Measurements from ENCODE around the gene FILIP1.

Gene FILIP1

DNA sequence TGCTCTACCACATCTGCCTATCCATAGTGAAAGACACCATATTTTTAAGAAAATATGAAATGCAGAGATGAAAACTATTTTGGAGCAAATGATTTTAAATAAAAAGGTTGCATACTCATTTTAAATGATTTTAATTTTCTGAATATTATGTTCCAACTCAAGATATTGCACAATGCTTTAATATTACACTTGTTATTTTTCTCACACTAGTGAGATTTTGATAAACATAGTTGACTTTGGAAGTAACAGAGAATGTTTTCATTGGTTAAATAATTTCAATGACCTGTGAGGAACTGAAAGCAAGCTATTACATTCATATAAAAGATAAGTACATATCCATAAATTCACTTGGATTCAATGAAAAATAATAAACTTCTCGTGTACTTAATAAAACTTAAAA lies 201.9 kb downstream of the FILIP1 start:
- DNase-seq (ENCODE audit: low read depth) = no peak

- DNase-seq (ENCODE audit: low read depth) = no peak
Measured at GRCh38 chr6:75291331-75291730, 202.3 kb downstream of the FILIP1 start.

DNA sequence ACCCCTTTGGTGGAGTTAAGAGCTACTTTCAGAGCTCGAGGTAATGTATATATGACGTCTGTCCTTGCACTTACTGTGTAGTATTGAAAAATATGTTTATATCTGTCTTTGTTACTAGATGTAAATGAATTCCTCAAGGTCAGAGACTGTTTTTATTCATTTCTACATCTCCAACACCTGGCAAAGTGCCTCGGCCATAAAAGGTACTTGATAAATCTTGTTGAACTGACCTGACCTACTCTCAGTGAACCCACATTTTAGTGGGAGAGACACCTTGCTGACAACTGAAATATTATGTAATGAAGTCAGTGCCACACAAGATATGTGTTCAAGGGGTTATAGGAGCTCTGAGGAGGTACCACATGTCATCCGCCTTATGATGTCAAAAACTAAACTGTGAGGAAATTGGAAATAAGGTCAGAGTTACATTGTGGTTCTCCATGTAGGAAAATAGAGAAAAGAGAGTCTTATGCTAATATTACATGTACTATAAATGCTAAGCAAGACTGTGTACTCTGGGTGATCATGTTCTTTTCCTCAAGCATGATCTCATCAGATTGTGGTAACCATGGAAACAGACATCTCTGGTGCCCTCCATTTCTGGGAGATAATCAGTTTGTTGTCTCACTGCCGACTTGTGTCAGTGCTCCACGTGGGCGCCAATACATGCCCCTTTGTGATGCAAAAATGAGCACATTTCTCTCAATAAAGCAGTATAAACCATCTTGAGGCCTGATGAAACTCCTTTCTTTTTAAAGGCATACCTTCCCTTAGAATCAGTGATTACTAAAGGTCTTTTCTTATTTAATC lies 203.3 kb downstream of the FILIP1 start:
- no peak for DNase-seq (ENCODE audit: low read depth)

DNA sequence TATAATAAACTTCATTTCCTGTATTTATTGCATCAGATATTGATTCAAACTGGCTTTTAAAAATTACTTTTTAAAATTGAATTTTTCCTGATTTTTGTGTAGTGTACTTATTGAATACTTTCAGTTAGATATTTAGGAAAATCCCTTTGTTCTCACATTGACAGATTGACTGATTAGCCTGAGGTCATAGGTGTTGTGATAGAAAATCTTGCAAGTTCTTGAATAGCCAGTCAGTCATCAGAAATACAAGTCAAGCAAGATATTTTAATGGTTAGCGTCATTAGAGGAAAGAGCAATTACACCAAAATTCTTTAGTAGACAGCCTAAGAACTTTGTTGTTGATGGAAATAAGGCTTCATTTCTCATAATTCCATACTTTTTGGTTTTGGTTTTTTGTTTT lies 205.6 kb downstream of the FILIP1 start:
- DNase-seq (ENCODE audit: low read depth) = no peak

- no peak for DNase-seq (ENCODE audit: low read depth)
Measured at GRCh38 chr6:75287424-75287823, 206.2 kb downstream of the FILIP1 start.

DNA sequence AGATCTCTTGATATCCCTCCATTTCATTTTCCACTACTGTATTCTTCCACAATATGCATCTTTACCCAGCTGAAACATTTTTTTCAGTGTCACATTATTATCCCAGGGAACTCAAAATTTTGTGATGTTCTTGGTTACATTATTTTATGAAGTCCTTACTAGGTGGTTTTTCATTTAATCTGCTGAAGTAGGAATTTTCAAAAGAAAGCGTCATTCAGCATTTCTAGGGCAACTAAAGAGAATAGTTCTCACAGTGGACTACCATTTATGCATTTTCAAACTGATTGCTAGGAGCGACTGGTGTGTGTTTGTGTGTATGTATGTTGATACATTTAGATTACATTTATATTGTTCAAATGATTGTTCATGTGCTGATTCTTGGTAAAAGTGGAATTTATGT lies 206.6 kb downstream of the FILIP1 start:
- DNase-seq (ENCODE audit: low read depth) = no peak

GRCh38 chr6:75285283-75285639 lies 208.3 kb downstream of the FILIP1 start:
- no peak for DNase-seq (ENCODE audit: low read depth)

DNA sequence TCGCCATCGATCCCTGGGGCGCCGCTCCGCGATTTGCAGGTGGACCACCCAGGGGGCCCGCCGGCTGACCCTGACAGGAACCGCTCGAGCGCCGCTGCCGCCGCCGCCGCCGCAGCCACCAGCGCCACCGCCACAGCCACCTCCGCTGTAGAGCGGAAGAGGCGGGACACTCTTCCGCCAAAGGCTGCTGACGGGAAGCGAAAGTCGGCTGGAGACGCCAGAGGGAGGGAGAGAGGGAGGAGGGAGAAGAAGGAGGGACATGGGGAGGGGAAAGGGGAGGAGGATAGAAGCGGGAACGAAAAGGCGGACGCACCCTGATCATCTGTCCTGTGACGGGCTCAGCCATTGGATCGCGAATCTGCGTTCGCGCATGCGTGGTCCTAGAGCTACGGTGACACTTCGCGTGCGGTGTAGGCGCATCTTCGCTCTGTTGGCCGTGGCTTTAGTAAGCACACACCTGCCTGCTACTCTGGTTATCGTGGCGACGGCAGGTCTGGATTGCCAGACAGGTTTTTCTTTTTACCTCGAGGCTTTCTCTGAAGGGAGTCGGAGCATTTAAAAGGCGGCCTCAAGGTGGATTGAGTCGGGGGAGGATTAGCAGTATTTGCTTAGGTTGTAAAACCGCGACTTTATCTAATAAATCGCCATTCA lies 208.8 kb downstream of the FILIP1 start, which contains the start of gene TMEM30A:
TMEM30A (minus strand) TSS at position 161 of the 651 bp plus-strand sequence; CDS start at position 7, 154 bp downstream.
- DNase-seq (ENCODE audit: low read depth) = peak; percentile 91

DNA sequence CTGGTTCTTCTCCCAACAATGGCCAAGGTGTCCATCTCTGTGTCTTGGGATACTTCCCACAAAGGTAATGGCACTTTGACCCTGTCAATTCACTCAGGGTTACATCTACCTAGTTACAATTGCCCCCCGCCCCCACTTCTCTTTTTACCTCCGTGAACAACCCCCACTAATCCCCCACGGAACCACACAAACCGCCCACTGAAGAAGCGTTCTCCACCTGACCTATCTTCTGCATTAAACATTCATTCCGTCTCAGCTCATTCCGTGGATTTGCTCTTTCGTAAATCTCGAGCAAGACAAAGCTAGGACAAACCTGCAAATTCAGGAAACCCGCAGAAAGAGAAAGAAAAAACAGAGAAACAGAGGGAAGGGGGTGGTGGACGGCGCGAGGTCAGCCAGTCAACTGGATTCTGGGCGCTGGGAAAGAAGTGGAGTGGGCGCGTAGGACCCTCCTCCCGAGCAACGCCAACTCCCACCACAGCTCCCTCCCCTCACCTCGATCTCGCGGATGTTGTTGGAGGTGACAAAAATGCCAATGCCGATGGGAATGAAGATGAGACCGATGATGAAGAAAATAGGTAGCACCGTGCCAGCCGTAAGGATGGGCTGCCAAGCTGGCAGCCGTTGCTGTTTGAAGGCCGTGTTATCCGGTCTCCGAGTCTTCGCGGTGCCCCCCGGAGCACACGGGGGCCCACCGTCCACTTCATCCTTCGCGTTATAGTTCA lies 209.5 kb downstream of the FILIP1 start:
- DNase-seq (ENCODE audit: low read depth) = peak; percentile 11

- no peak for DNase-seq (ENCODE audit: low read depth)
Measured at GRCh38 chr6:75282706-75283105, 210.9 kb downstream of the FILIP1 start.

DNA sequence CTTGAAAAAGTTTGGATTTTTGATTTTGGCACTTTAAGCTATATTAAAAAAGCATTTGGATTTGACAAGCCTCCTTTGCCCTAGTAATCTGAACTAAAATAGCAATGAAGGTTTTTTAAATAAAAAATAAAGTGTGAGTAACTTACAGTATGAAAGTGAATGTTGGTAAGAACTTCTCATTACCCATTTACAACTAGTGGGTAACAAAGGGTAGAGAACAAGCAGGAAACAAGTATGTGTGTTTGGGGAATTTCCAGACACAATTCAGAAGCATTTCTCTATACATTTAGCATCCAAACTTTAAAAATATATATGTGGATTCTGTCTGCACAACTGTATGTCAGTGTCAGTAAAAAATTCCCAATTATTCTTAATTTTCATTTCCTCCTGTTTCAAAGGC lies 211.9 kb downstream of the FILIP1 start:
- no peak for DNase-seq (ENCODE audit: low read depth)

GRCh38 chr6:75280131-75280855 lies 213.3 kb downstream of the FILIP1 start:
- DNase-seq (ENCODE audit: low read depth) = no peak

DNA sequence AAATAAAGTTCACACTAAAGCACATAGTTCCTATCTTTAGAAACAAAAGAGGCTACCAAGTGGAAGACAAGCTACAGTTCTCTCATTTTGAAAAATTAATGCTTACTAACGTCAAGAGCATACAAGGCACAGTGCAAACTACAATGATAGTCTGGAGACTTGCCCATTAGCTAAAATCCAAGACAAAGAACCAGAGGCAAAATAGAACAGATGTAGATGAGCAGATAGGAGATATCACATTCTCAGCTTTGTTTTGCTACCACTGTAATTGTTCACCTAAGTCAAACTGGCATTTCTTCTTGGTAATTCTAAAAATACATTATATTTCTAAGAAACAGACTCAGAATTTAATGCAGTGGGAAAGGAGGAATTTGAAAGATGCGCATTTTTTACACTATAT lies 214.2 kb downstream of the FILIP1 start:
- DNase-seq (ENCODE audit: low read depth) = no peak

DNA sequence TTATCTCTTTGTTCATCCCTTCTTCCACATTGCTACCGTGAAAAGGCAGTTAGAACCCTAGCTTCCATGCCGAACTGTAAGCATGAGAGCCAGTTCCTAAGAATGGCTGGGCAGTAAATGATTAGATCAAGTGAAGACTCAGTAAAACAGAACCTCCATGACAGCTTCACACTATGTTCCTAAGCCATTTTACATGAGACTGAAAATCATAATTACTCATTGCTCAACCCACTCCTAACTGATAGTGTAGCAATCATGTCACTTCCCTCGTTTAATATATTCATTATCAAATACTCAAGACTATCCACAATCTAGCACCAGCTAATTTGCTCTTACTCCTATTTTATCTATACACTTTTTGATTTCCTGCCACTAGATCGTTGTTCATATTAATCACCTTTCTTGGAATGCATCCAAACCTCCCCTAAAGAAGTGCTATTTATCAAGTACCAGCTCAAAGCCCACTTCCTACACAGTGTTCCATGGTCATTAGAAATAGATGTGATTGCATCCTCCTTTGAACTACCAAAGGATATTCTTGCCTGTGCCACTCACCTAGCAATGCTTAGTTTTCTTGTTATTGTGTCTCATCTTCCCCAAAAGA lies 215.0 kb downstream of the FILIP1 start:
- no peak for DNase-seq (ENCODE audit: low read depth)

- DNase-seq (ENCODE audit: low read depth) = no peak
Measured at GRCh38 chr6:75275067-75275466, 218.5 kb downstream of the FILIP1 start.

- no peak for DNase-seq (ENCODE audit: low read depth)
Measured at GRCh38 chr6:75273009-75273408, 220.6 kb downstream of the FILIP1 start.

DNA sequence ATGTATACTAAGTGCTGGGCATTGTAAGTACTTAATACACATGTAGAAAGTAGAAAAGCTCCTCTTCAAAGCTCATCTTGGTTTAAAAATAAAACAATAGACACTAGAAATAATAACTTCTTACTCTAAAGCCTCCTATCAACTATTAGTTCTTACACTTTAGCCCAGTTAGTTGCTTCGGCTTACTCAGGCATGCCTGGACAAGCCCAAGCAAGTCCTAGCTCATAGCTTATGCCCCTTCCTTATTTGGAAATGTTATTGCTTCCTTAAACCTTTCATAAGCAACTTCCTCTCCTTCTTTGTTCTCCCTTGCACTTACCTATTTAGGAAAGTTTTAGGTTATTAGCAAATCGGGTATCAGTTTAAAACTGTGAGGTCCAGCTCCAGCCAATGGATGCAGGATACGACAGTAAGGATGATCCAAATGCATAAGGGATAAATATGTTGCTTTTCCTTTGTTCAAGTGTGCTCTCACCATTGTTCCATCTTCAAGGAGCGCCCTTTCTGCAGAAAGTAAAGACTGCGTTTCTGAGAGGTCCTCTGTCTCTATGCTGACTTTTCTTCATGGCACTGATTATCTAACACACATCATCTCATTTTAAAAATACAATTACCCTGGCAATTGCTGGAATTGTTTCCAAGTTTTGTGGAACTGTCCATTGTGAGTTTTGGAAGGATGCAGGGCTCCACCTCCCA lies 221.3 kb downstream of the FILIP1 start:
- DNase-seq (ENCODE audit: low read depth) = no peak

DNA sequence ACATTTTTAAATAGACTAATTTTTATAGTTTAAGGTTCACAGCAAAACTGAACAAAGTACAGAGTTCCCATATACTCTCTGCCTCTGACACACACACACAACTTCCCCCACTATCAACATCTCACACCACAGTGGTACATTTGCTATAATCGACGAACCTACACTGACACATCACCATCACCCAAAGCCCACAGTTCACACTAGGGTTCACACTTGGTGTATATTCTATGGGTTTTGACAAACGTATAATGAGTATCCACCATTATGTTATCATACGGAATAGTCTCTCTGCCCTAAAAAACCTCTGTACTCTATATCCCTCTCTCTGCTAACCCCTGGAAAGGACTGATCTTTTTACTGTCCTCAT lies 224.6 kb downstream of the FILIP1 start:
- no peak for DNase-seq (ENCODE audit: low read depth)

DNA sequence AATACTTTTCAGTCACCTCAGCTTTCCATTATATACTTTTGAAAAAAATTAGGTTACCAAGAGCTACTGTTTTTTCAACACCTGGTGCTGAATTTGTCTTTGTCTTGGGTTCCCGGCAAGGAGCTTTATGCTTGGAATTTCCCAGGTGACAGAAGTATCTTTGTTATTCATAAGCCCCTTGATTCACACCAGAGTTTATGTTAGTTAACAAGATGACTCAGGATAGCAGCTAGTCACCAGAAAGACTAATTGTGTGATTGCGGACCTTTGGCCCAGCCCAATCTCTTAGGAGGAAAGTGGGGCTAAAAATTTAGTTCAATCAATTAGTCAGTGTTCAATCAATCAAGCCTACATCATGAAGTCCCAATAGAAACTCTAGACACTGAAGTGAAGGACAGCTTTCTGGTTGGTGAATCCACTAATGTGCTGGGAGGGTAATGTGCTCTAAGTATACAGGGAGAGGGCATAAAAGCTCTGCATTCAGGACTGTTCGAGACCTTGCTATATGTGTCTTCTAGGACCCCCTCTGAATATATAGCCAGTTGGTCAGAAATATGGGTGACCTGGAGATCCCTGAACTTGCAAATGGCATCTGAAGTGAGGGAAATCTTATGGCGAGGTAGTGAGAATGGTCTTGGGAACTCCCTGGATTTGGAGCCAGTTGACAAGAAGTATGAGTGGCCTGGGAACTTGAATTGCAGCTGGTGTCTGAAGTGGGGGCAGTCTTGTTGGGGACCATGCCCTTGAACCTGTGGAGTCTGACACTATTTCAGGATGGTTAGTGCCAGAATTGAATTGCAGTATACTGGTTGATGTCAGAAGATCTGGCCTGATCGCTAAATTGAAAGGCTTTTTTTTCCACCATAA lies 225.2 kb downstream of the FILIP1 start:
- DNase-seq (ENCODE audit: low read depth) = no peak

DNA sequence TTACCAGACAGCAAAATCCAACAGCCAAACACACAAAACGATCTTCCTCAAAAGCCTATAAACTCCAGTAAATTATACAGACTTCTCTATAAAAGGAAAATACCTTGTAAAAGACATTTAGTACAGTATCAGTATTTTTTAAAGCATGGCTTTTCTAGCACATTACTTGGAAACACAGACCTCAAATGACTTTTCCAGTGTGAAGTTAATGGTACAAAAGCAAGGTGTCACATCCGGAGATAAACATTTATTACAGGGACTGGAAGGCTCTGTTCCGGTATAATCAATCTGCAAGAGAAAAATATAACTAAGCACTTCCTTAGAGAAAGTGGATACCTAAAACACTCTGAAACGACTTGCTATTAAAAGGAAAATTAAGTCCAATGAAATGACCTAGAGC lies 226.1 kb downstream of the FILIP1 start:
- DNase-seq (ENCODE audit: low read depth) = no peak

All from activated T-cell treated with anti-CD3 and anti-CD28 coated beads for 48 hours (primary cell).